Esophagus muscularis mucosa (tissue), 4 donors: ENCODE measurements around the gene CLCNKB. TPM values are rescaled to one million over a fixed set of nuclear protein-coding genes. Genes with fewer than 3 reads are reported as not detected.

Source experiments
- DNase-seq: peaks from one replicate; pipeline ENCODE4 v3.0.0-alpha.2; 2017; ENCODE audit errors: extremely low spot score
- H3K27ac ChIP-seq, 4 donors: fragments of 200-600 bp; sonication (generic); replicated peaks in 1 of 4; 1 replicate in 3 of 4; 2 replicates in 1 of 4; pipeline ENCODE4 v1.5.1; 2016 to 2019; ENCODE audit warnings: mild to moderate bottlenecking in 1 of 4
- H3K27me3 ChIP-seq, 4 donors: fragments of 200-600 bp; sonication (generic); one replicate each; pipeline versions ENCODE4 v1.5.1 to v1.6.0; 2016 to 2019
- H3K36me3 ChIP-seq, 4 donors: fragments of 200-600 bp; sonication (generic); one replicate each; pipeline ENCODE4 v1.5.1; 2016 to 2019
- H3K4me1 ChIP-seq, 4 donors: fragments of 200-600 bp; sonication (generic); one replicate each; pipeline ENCODE4 v1.5.1; 2016 to 2019
- H3K4me3 ChIP-seq, 4 donors: fragments of 200-600 bp; sonication (generic); 1 replicate in 2 of 4; 2 replicates in 2 of 4; pipeline ENCODE4 v1.5.1; 2016 to 2019; ENCODE audit warnings: mild to moderate bottlenecking in 4 of 4, moderate library complexity in 1 of 4
- H3K9me3 ChIP-seq, 4 donors: fragments of 200-600 bp; sonication (generic); 1 replicate in 3 of 4; 2 replicates in 1 of 4; pipeline ENCODE4 v1.5.1; 2016 to 2019
- EP300 ChIP-seq: sonication (generic); formaldehyde crosslinking; IDR thresholded peaks from one replicate; pipeline ENCODE4 v1.6.1; 2017; ENCODE audit warnings: antibody characterized with exemption
- POLR2A ChIP-seq: fragments of 450-650 bp; IDR thresholded peaks from one replicate; pipeline ENCODE4 v1.6.1; 2017; ENCODE audit warnings: antibody characterized with exemption, moderate library complexity, mild to moderate bottlenecking, low read depth
- POLR2AphosphoS5 ChIP-seq, 2 donors: sonication (generic); formaldehyde crosslinking; IDR thresholded peaks; one replicate each; pipeline ENCODE4 v1.6.1; 2017; ENCODE audit warnings: antibody characterized with exemption in 2 of 2
- WGBS: methylation state at CpG from one replicate; pipeline ENCODE4 v1.1.5; 2018; 5-methylcytosine and 5-hydroxymethylcytosine counted together
- intact Hi-C: fragments of 100-400 bp; cut with DNase I; formaldehyde crosslinking; loops from one replicate; pipeline ENCODE4 v1.15.1; 2023
- total RNA-seq, 4 donors: library from RNA; depleted of rRNA; stranded (reverse); fragments of >200 nt; gene quantifications; one replicate each; pipeline versions ENCODE4 v1.1.0 to v1.2.1, GENCODE V29; 2016
- TF ChIP-seq, protein P1 (sequence below), 3 experiments: fragments of 200-600 bp in 2 of 3; fragments of 450-650 bp in 1 of 3; sonication (generic) in 2 of 3; IDR thresholded peaks; one replicate each; pipeline ENCODE4 v1.5.1; 2017 to 2019; ENCODE audit warnings: antibody characterized with exemption in 3 of 3, mild to moderate bottlenecking in 2 of 3, moderate library complexity in 1 of 3

The CLCNKB gene
- total RNA-seq, 4 donors from 2014 or later, result 0.34 TPM; not detected in 3

DNA sequence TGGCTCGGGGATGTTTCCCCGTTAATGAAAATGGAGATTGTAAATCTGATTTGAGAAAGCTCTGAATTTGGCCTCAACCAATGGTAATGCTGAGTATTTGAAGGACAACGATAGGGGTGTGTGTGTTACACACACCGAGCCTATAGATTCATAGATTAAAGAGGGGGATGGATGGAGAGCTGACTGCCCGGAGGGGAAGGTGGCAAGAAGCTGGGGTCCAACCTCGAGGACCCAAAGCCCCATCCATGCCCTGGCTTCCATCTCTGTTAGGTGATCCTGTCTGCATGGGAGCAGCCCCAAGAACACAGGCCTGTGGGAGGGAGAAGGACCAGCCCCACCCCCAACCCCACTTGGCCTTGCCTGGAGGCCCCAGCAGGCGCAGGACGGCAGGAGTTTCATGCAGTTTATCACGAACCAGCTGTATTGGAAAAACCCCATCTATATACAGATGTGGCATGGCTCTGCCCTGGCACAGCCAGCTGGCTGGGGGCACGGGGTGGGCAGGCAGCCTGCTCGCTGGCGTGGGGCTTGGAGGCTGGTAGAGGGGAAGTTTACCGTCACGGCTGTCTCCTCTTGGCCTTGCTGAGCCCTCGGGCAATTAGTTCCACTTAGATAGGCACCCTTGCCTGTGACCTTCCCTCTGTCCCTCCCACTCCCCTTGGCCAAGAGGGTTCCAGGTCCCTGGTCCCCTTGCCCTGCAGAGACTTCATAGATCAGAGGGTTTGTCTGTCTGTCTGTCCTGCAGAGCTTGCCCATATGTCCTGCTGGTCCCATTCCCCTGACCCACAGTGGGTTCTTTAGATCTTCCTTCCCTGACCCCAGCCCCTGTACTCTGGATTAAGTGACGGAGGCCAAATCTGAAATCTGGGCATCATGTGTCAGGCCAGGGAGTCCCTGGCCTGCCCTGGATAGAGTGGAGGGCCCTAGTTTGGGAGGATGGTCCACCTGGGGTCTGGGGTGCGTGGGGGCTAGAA is 28.8 kb upstream of the CLCNKB start:
- intact Hi-C loops, result no loop called here
- peaks cover 0 to 24% (median 0%) of the 10 kb centered on the region in 4 donors for H3K36me3 ChIP-seq

DNA sequence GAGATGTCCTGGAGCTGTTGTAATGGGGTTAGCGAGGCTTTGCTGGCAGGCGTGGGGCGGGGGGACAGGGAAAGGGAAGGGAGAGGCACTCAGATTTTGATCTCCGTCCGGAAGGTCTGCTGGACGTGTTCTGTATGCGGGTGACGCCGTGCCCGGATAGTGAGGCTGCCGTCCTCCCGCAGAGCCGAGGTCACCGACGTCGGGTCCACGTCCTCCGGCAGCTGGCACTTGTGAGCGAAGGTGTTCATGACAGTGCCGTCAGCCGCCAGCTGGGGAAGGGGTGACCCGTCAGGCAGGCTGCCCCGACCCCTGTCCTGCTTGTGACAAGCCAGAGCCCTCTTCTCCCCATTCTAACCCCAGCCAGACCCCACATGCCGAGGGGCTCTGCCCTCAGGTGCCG is 28.1 kb upstream of the CLCNKB start:
- TF ChIP-seq EP300, result no peak
- TF ChIP-seq, protein P1, sequence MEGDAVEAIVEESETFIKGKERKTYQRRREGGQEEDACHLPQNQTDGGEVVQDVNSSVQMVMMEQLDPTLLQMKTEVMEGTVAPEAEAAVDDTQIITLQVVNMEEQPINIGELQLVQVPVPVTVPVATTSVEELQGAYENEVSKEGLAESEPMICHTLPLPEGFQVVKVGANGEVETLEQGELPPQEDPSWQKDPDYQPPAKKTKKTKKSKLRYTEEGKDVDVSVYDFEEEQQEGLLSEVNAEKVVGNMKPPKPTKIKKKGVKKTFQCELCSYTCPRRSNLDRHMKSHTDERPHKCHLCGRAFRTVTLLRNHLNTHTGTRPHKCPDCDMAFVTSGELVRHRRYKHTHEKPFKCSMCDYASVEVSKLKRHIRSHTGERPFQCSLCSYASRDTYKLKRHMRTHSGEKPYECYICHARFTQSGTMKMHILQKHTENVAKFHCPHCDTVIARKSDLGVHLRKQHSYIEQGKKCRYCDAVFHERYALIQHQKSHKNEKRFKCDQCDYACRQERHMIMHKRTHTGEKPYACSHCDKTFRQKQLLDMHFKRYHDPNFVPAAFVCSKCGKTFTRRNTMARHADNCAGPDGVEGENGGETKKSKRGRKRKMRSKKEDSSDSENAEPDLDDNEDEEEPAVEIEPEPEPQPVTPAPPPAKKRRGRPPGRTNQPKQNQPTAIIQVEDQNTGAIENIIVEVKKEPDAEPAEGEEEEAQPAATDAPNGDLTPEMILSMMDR (IDR thresholded peaks at IDR 0.05), result no peak
- no peak for TF ChIP-seq POLR2AphosphoS5 (IDR thresholded peaks at IDR 0.05)
- TF ChIP-seq POLR2A, result no peak
- Histone ChIP-seq H3K27me3 (no peaks in the 10 kb centered on the region), H3K36me3 (peaks cover 0 to 24% (median 0%) of the 10 kb centered on the region in 4 donors), H3K27ac (peak overlapping the region; percentile 92 to 99 (median 98)), H3K4me3 (peak overlapping the region; percentile 59 to 72 (median 66)), H3K4me1 (peaks cover 49 to 83% (median 80%) of the 10 kb centered on the region in 4 donors), H3K9me3 (no peaks in the 10 kb centered on the region)
- intact Hi-C loops, result no loop called here
- WGBS, result 71% methylated on average over 14 of the region's 25 CpGs
- no peak for DNase-seq

More for the DNA sequence above, 28.8 kb upstream of the CLCNKB start:
- WGBS, result 54% methylated on average over 10 of the region's 17 CpGs
- no peak for DNase-seq
- TF ChIP-seq, protein P1 (IDR thresholded peaks at IDR 0.05), result no peak
- TF ChIP-seq EP300 (no peak), POLR2AphosphoS5 (IDR thresholded peaks at IDR 0.05) (peak; percentile 64 to 71), POLR2A (no peak)
- no peaks in the 10 kb centered on the region for H3K27me3 ChIP-seq
- H3K27ac ChIP-seq, result peak overlapping the region; percentile 92 to 99 (median 98)
- peak overlapping the region; percentile 59 to 72 (median 66) for H3K4me3 ChIP-seq
- no peaks in the 10 kb centered on the region for H3K9me3 ChIP-seq
- H3K4me1 ChIP-seq, result peaks cover 45 to 77% (median 73%) of the 10 kb centered on the region in 4 donors

DNA sequence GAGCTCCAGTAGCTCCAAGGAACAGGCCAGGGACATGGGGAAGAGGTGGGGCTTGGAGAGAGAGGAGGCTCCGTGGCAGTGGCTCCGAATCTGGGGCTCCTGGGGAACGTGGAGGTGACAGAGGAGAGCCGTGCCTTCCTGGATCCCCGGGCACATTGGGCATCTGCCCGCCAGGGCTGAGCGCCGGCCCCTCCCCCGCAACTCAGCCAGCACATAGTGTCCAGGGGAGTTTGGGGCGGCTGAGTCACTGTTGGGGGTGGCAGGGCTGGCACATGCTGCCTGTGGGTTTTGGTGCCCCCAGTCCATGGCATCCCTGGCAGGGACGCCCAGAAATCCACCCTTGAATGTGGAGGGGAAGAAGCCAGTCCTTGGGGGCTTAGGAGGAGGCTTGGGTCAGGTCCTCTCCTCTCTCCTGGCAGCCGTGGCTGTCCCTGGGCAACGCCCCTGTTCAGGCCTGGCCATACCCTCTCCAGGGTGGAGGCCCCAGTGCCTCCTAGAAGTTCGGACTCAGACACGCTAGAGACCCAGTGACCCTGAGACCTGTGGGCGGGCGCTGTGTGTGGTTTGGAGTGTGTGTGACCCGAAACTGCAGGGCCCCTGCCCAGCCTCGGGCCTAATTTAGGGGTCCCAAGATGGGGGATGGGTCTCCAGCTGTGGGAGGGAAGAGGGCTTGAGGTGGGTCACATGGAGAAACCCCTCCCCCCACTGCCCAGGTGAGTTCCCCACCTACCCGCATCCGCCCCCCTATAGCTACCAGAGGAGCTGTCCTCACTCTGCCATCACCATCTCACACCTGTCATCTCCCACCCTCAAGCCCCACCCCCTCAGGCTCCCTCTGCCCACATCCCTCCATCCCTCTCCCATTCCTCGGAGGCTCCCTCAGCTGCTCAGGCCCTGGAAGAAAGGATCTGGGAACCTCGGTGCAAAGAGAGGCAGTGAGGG is 27.4 kb upstream of the CLCNKB start:
- peaks cover 49 to 90% (median 85%) of the 10 kb centered on the region in 4 donors for H3K4me1 ChIP-seq
- no peak for DNase-seq
- no peaks in the 10 kb centered on the region for H3K9me3 ChIP-seq
- H3K4me3 ChIP-seq, result peak overlapping the region; percentile 59 to 72 (median 66)
- H3K36me3 ChIP-seq, result peaks cover 0 to 24% (median 0%) of the 10 kb centered on the region in 4 donors
- 59% methylated on average over 7 of the region's 23 CpGs for WGBS
- H3K27me3 ChIP-seq, result no peaks in the 10 kb centered on the region
- H3K27ac ChIP-seq, result peak overlapping the region; percentile 92 to 99 (median 98)
- intact Hi-C loops, result no loop called here
- TF ChIP-seq POLR2AphosphoS5 (IDR thresholded peaks at IDR 0.05) (peak; percentile 85 to 96), POLR2A (peak; percentile 26), EP300 (peak; percentile 88)
- TF ChIP-seq, protein P1 (IDR thresholded peaks at IDR 0.05), result no peak

DNA sequence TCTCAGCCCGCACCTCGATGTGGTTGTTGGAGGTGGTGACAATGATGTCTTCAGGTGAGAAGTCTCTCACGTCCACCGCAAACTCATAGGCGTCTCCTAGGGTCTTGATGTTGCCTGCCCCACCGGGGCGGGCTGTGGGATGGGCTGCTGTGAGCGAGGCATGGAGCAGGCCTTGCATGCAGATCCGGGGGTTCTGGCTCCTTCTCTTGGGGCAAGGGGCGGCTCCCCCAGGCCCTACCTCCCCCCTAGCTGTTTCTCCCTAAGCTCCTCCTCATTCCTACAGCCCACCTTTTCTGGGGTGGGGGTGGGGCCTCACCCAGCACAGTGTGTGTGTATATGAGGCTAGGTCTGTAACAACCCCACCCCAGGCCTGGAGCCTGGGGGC is 26.5 kb upstream of the CLCNKB start:
- Histone ChIP-seq H3K4me3 (peak overlapping the region; percentile 59 to 72 (median 66)), H3K36me3 (peaks cover 0 to 24% (median 0%) of the 10 kb centered on the region in 4 donors), H3K4me1 (peaks cover 49 to 99% (median 94%) of the 10 kb centered on the region in 4 donors), H3K27me3 (no peaks in the 10 kb centered on the region), H3K9me3 (no peaks in the 10 kb centered on the region), H3K27ac (peak overlapping the region; percentile 92 to 99 (median 98))
- TF ChIP-seq EP300 (no peak), POLR2AphosphoS5 (IDR thresholded peaks at IDR 0.05) (no peak), POLR2A (no peak)
- TF ChIP-seq, protein P1 (IDR thresholded peaks at IDR 0.05), result no peak
- 27% methylated on average over 5 of the region's 10 CpGs for WGBS
- DNase-seq, result no peak
- intact Hi-C loops, result no loop called here
